Natural killer cell (primary cell): ENCODE data around the gene SMIM33. TPM values are rescaled to one million over a fixed set of nuclear protein-coding genes. Genes with fewer than 3 reads are reported as not detected.
"Not testable (repeated sequence)": the region's sequence is repeated elsewhere in the genome, so short reads cannot be mapped to it uniquely, and the experiment has no call there.

Experiments used
- ATAC-seq, 3 donors: fragments of 150-1000 bp in 2 of 3; fragments of 200-7000 bp in 1 of 3; cut with Tn5 transposase; 1 replicate in 1 of 3; 2 replicates in 2 of 3; pipeline ENCODE4 v1.10.0; 2021; ENCODE audit warnings: mild to moderate bottlenecking in 2 of 3, moderate library complexity in 2 of 3
- DNase-seq, 2 donors: peaks; one replicate each; pipeline versions ENCODE4 v3.0.0 to v3.0.0-alpha.2; 2013 to 2021; ENCODE audit warnings: mixed read lengths in 1 of 2
- H3K27ac ChIP-seq: one replicate; pipeline ENCODE4 v1.5.1; 2013; ENCODE audit warnings: mild to moderate bottlenecking, low read length
- H3K27me3 ChIP-seq: one replicate; pipeline ENCODE4 v1.6.1; 2013; ENCODE audit warnings: low read length; ENCODE audit not compliant: control insufficient read depth, insufficient read depth
- H3K36me3 ChIP-seq: one replicate; pipeline ENCODE4 v1.6.1; 2013; ENCODE audit warnings: low read length; ENCODE audit not compliant: control insufficient read depth, insufficient read depth
- H3K4me1 ChIP-seq: one replicate; pipeline ENCODE4 v1.6.1; 2013; ENCODE audit warnings: low read length; ENCODE audit not compliant: control insufficient read depth, insufficient read depth
- H3K4me3 ChIP-seq: one replicate; pipeline ENCODE4 v1.5.1; 2013; ENCODE audit warnings: low read length
- H3K9me3 ChIP-seq: one replicate; pipeline ENCODE4 v1.6.1; 2013; ENCODE audit warnings: low read length; ENCODE audit not compliant: control insufficient read depth, insufficient read depth
- H3K27ac Mint-ChIP-seq, 2 donors: one replicate each; pipeline ENCODE4 v1.8.0; 2022; ENCODE audit warnings: mild to moderate bottlenecking in 2 of 2, mixed read lengths in 2 of 2, moderate library complexity in 1 of 2
- H3K27me3 Mint-ChIP-seq, 2 donors: one replicate each; pipeline ENCODE4 v1.8.0; 2022; ENCODE audit warnings: low read depth in 2 of 2, mixed read lengths in 2 of 2
- H3K36me3 Mint-ChIP-seq: one replicate; pipeline ENCODE4 v1.8.0; 2022; ENCODE audit warnings: mixed read lengths
- H3K4me1 Mint-ChIP-seq, 2 donors: one replicate each; pipeline ENCODE4 v1.8.0; 2022; ENCODE audit warnings: mixed read lengths in 2 of 2
- H3K4me3 Mint-ChIP-seq: one replicate; pipeline ENCODE4 v1.8.0; 2022; ENCODE audit warnings: mild to moderate bottlenecking, moderate library complexity, mixed read lengths
- H3K9me3 Mint-ChIP-seq, 2 donors: one replicate each; pipeline ENCODE4 v1.8.0; 2022; ENCODE audit warnings: mixed read lengths in 2 of 2
- WGBS: methylation state at CpG from one replicate; pipeline ENCODE4 v1.1.7; 2013; ENCODE audit warnings: missing lambda C conversion rate; ENCODE audit not compliant: insufficient coverage; 5-methylcytosine and 5-hydroxymethylcytosine counted together
- intact Hi-C: fragments of 100-400 bp; cut with micrococcal nuclease; formaldehyde crosslinking; loops from one replicate; pipeline ENCODE4 v1.14.2; 2022
- total RNA-seq, 4 donors: library from RNA; stranded (reverse); fragments of 120-200 nt in 1 of 4; gene quantifications; one replicate each; pipeline versions ENCODE4 v1.2.3 to v1.2.4, GENCODE V29; 2013 to 2022
- TF ChIP-seq, protein P1 (sequence below): fragments of 200-600 bp; IDR thresholded peaks from one replicate; pipeline ENCODE4 v1.8.0; 2022; ENCODE audit warnings: antibody characterized with exemption

SMIM33 gene
- total RNA-seq, 3 donors from 2014 or later (not counting 1 experiment from before 2014, with no cell fraction given) = not detected

DNA sequence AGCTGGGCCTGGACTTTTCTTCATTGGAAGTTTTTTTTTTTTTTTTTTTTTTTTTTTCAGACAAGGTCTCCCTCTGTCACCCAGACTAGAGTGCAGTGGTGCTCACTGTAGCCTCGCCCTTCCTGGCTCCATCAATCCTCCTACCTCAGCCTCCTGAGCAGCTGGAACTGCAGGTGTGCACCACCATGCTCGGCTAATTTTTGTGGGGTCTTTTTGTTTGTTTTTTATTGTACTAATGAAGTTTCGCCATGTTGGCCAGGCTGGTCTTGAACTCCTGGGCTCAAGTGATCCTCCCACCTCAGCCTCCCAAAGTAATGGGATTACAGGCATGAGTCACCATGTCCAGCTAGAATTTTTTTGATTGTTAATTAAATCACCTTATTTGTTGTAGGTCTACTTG lies 35.1 kb upstream of the SMIM33 start:
- H3K4me1 Mint-ChIP-seq = peaks cover 17 to 20% of the 10 kb centered on the region in 2 donors
- no peak overlapping the region for H3K27ac ChIP-seq
- no peak overlapping the region for H3K4me3 Mint-ChIP-seq
- H3K36me3 Mint-ChIP-seq = no peaks in the 10 kb centered on the region
- H3K36me3 ChIP-seq = no peaks in the 10 kb centered on the region
- intact Hi-C loops = no loop called here
- no peaks in the 10 kb centered on the region for H3K9me3 Mint-ChIP-seq
- no peak overlapping the region for H3K27ac Mint-ChIP-seq
- no peak overlapping the region for H3K4me3 ChIP-seq
- peaks cover 15% of the 10 kb centered on the region for H3K4me1 ChIP-seq
- H3K9me3 ChIP-seq = no peaks in the 10 kb centered on the region
- TF ChIP-seq, protein P1, sequence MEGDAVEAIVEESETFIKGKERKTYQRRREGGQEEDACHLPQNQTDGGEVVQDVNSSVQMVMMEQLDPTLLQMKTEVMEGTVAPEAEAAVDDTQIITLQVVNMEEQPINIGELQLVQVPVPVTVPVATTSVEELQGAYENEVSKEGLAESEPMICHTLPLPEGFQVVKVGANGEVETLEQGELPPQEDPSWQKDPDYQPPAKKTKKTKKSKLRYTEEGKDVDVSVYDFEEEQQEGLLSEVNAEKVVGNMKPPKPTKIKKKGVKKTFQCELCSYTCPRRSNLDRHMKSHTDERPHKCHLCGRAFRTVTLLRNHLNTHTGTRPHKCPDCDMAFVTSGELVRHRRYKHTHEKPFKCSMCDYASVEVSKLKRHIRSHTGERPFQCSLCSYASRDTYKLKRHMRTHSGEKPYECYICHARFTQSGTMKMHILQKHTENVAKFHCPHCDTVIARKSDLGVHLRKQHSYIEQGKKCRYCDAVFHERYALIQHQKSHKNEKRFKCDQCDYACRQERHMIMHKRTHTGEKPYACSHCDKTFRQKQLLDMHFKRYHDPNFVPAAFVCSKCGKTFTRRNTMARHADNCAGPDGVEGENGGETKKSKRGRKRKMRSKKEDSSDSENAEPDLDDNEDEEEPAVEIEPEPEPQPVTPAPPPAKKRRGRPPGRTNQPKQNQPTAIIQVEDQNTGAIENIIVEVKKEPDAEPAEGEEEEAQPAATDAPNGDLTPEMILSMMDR = no peak
- WGBS = 90% methylated on average over 2 of the region's 3 CpGs
- no peaks in the 10 kb centered on the region for H3K27me3 ChIP-seq
- ATAC-seq (no peak), DNase-seq (no peak)
- H3K27me3 Mint-ChIP-seq = no peaks in the 10 kb centered on the region

DNA sequence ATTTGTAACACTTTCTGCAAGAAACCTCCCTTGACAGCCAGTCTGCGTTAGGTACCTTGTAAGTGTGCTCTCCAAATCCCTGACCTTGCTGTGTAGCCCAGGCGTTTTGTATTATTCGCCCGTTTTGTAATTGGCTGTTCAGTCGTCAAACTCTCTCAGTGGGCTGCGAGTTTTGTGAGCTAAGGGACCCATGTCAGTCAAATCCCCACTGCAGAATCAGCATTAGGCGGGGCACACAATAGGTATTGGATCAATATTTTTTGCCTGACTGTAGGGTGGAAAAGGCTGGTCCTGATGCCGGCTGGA lies 32.1 kb upstream of the SMIM33 start:
- no peaks in the 10 kb centered on the region for H3K36me3 Mint-ChIP-seq
- peak overlapping the region; percentile 100 for H3K4me3 Mint-ChIP-seq
- H3K27me3 Mint-ChIP-seq = no peaks in the 10 kb centered on the region
- TF ChIP-seq, protein P1 = no peak
- no peaks in the 10 kb centered on the region for H3K9me3 Mint-ChIP-seq
- no peak for DNase-seq
- H3K4me1 ChIP-seq = peaks cover 15% of the 10 kb centered on the region
- 46% methylated on average over 8 of the region's 8 CpGs for WGBS
- H3K4me1 Mint-ChIP-seq = peaks cover 17 to 20% of the 10 kb centered on the region in 2 donors
- H3K9me3 ChIP-seq = no peaks in the 10 kb centered on the region
- peak overlapping the region; percentile 98 for H3K4me3 ChIP-seq
- H3K27me3 ChIP-seq = no peaks in the 10 kb centered on the region
- no peak for ATAC-seq
- H3K36me3 ChIP-seq = no peaks in the 10 kb centered on the region
- intact Hi-C loops = loop anchor here (2.0 kb wide), 1 partner anchor 44 kb away; the partner anchor contains the start of gene STING1
- H3K27ac Mint-ChIP-seq = peak overlapping the region; percentile 98 to 100
- H3K27ac ChIP-seq = peak overlapping the region; percentile 46

DNA sequence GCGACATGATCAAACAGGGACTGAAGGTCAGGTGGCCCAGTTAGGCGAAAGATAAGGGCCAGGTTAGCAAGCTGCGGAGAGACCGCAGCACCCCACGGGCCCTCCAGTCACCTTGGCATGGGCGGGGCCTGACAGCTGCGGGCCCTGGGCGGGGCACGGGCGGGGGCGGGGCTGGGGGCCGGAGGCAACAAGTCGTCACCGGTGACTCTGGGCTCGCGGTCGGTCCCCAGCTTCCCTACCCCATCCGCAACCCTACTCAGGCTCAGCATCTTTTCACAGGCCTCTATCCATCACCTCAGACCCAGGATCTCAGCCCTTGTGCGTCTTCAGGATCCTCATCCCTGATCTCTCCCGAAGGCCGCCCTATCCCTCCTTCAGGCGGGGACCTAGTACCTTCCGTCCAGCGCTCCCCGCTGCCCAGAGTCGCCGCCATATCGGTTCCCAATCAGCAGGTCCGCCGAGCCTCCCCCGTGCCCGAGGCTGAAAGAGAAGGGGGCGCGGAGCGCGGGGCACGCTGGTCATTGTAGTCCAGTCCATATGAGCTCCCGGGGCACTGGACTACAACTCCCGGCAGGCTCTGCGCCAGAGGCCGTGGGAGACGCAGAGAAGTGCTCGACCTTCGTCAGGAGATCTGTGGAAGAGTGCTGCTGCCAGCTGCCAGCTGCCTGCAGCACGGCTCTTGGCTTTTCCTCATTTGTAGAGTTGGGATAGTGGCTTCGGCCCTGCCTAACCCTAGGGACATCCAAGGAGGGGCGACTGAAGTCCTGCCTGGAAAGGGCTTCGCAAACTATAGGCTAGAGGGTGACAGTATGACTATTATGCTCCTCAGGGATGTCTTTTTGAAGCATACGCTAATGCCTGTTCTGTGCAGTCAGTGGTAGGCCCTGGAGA lies 31.5 kb upstream of the SMIM33 start, which contains the start of gene DNAJC18:
Gene DNAJC18 (minus strand): TSS at position 513 of the 891 bp plus-strand sequence. CDS start 80 bp downstream, at position 433.
- DNase-seq (peak; percentile 78 to 93), ATAC-seq (peak; percentile 93 to 95 (median 94))
- H3K9me3 Mint-ChIP-seq = no peaks in the 10 kb centered on the region
- Histone ChIP-seq H3K27ac (peak within 1 kb of the TSS; percentile 99), H3K4me3 (peak within 1 kb of the TSS; percentile 98), H3K36me3 (no peaks in the 10 kb centered on the region), H3K9me3 (no peaks in the 10 kb centered on the region), H3K27me3 (no peaks in the 10 kb centered on the region), H3K4me1 (peaks cover 15% of the 10 kb centered on the region)
- TF ChIP-seq, protein P1 = no peak
- H3K27me3 Mint-ChIP-seq = no peaks in the 10 kb centered on the region
- H3K4me3 Mint-ChIP-seq = peak within 1 kb of the TSS; percentile 100
- peak within 1 kb of the TSS; percentile 98 to 100 for H3K27ac Mint-ChIP-seq
- peaks cover 17 to 24% of the 10 kb centered on the region in 2 donors for H3K4me1 Mint-ChIP-seq
- intact Hi-C loops = loop anchor here (2.0 kb wide), 1 partner anchor 44 kb away; the partner anchor contains the start of gene STING1
- no peaks in the 10 kb centered on the region for H3K36me3 Mint-ChIP-seq
- 5% methylated on average over 49 of the region's 49 CpGs for WGBS

DNA sequence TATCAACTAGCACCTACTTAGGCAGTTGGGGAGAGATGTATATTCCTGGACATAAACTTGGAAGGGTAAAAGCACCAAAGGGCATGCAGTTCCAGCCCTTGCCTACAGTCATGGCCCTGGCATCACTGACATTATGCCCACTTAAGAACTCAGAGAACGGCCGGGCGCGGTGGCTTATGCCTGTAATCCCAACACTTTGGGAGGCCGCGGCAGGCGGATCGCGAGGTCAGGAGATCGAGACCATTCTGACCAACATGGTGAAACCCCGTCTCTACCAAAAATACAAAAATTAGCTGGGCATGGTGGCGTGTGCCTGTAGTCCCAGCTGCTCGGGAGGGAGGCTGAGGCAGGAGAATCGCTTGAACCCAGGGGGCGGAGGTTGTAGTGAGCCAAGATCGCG lies 30.4 kb upstream of the SMIM33 start:
- ATAC-seq, DNase-seq, H3K27ac ChIP-seq, H3K9me3 ChIP-seq, H3K36me3 ChIP-seq, H3K9me3 Mint-ChIP-seq, H3K27me3 Mint-ChIP-seq, H3K27me3 ChIP-seq, H3K4me3 ChIP-seq, H3K36me3 Mint-ChIP-seq, intact Hi-C loops: not testable (repeated sequence)
- Mint-ChIP-seq H3K27ac (peak overlapping the region; percentile 98 to 100), H3K4me3 (peak overlapping the region; percentile 100), H3K4me1 (peaks cover 17 to 24% of the 10 kb centered on the region in 2 donors)
- H3K4me1 ChIP-seq = peaks cover 15% of the 10 kb centered on the region
- 97% methylated on average over 17 of the region's 17 CpGs for WGBS
